NCI-H510A treated with DMSO at 0.1 percent for 48 hours (cell line): ENCODE results near the gene EXOSC6.
A peak's percentile ranks its signal among the peaks of the same experiment; 100 is the strongest.
"Not testable (repeated sequence)": the region's sequence is repeated elsewhere in the genome, so short reads cannot be mapped to it uniquely, and the experiment has no call there.

Experiments used
- DNase-seq: peaks from one replicate; lab custom pipeline; 2025; lab: John Stamatoyannopoulos, UW

Gene EXOSC6

GRCh38 chr16:70254180-70254964, 2.6 kb upstream of the EXOSC6 start:
- no peak for DNase-seq

- DNase-seq, result peak; percentile 6
These were observed 1.8 kb upstream of the EXOSC6 start for GRCh38 chr16:70253291-70254106.

- DNase-seq, result no peak
These were observed 732 bp upstream of the EXOSC6 start for GRCh38 chr16:70252355-70252988.

GRCh38 chr16:70250748-70251628, 752 bp downstream of the EXOSC6 start:
- DNase-seq, result no peak

- not testable (repeated sequence) for DNase-seq
These were observed 2.0 kb downstream of the EXOSC6 start for GRCh38 chr16:70249697-70250096.

GRCh38 chr16:70238773-70239172, 13.0 kb downstream of the EXOSC6 start:
- not testable (repeated sequence) for DNase-seq

GRCh38 chr16:70231831-70232230, 19.9 kb downstream of the EXOSC6 start:
- not testable (repeated sequence) for DNase-seq

- DNase-seq, result not testable (repeated sequence)
These were observed 25.7 kb downstream of the EXOSC6 start for GRCh38 chr16:70226024-70226423.

GRCh38 chr16:70225430-70225829, 26.3 kb downstream of the EXOSC6 start:
- not testable (repeated sequence) for DNase-seq

- DNase-seq, result not testable (repeated sequence)
These were observed 27.1 kb downstream of the EXOSC6 start for GRCh38 chr16:70224645-70225044.

GRCh38 chr16:70223971-70224513, 27.7 kb downstream of the EXOSC6 start:
- not testable (repeated sequence) for DNase-seq

GRCh38 chr16:70223216-70223615, 28.5 kb downstream of the EXOSC6 start:
- DNase-seq, result not testable (repeated sequence)

GRCh38 chr16:70222574-70222973, 29.2 kb downstream of the EXOSC6 start:
- not testable (repeated sequence) for DNase-seq

GRCh38 chr16:70218586-70218985, 33.2 kb downstream of the EXOSC6 start:
- not testable (repeated sequence) for DNase-seq

- not testable (repeated sequence) for DNase-seq
These were observed 45.4 kb downstream of the EXOSC6 start for GRCh38 chr16:70206382-70206781.

- not testable (repeated sequence) for DNase-seq
These were observed 46.9 kb downstream of the EXOSC6 start for GRCh38 chr16:70204668-70205405.

- DNase-seq, result not testable (repeated sequence)
These were observed 47.7 kb downstream of the EXOSC6 start for GRCh38 chr16:70204010-70204409.

GRCh38 chr16:70203508-70203907, 48.2 kb downstream of the EXOSC6 start:
- DNase-seq, result not testable (repeated sequence)

GRCh38 chr16:70200063-70200462, 51.7 kb downstream of the EXOSC6 start:
- not testable (repeated sequence) for DNase-seq

- not testable (repeated sequence) for DNase-seq
These were observed 52.6 kb downstream of the EXOSC6 start for GRCh38 chr16:70199170-70199569.
